Measurements from ENCODE around the gene ELL2.

The ELL2 gene

GRCh38 chr5:95976606-95977005, 15.0 kb upstream of the ELL2 start:
- no peak for DNase-seq

GRCh38 chr5:95975703-95976102, 14.1 kb upstream of the ELL2 start:
- DNase-seq: no peak

GRCh38 chr5:95973793-95974325, 12.2 kb upstream of the ELL2 start:
- DNase-seq: peak in 1 of 2 experiments; percentile 6

DNA sequence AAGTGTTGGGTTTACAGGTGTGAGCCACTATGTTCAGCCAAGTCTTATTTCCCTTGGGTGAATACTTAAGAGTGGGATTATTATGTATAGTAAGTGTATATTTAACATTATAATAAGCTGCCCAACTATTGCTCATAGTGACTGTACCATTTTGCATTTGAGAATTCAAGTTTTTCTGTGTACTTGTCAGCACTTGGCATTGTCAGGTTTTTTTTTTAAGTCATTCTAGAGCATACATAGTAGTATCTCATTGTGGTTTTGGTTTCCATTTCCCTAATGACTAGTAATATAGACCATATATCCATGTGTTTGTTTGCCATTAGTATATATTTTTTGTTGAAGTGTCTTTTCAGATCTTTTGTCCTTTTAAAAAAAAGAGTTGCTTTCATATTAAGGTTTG, 10.5 kb upstream of the ELL2 start:
- no peak for DNase-seq

DNA sequence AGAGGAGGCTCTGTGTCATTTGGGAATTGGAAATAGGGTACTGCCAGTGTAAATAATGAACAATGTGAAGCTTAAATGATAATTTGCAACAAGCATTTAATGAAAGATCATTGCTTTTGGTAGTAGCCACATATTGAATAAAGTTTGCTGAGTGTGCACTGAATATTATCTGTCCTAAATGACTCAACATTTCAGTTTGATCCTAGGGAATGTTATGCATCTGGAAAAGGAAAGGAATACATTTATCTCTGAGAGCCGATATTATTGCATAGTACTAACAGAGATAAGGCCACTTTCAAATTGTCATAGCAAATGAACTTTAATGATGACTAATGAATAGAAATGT, 8.7 kb upstream of the ELL2 start:
- DNase-seq: no peak

GRCh38 chr5:95969651-95970358, 8.2 kb upstream of the ELL2 start:
- no peak for DNase-seq

GRCh38 chr5:95969055-95969454, 7.4 kb upstream of the ELL2 start:
- DNase-seq: no peak

DNA sequence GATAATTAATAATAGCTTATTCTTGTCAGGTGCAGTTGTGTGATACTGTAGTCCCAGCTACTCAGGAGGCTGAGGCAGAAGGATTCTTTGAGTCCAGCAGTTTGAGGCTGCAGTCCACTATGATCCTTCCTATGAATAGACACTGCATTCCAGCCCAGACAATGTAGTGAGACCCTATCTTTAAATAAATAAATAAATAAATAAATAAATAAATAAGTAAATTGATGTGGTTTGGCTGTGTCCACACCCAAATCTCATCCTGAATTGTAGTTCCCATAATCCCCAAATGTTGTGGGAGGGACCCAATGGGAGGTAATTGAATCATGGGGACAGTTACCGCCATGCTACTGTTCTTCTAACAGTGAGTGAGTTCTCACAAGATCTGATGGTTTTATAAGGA, 5.6 kb upstream of the ELL2 start:
- DNase-seq: no peak

DNA sequence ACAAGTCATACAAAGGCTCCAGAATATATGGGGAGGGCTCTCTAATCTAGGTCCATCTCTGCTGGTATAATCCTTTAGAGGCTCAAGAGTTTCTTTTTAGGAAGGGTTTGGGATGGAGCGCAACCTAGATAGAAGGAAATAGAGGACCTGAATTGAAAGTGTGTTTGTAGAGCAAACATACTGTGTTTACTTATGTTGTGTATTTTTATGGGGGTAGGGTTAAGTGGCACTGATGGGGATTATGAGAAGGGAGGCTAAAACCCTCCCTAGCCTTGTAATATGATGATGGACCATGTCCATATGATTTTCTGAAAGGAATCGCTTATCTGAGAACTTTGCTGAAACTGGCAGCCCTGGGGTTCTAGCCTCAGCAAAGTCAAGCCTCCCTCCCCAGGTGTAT, 4.4 kb upstream of the ELL2 start:
- DNase-seq: no peak

DNA sequence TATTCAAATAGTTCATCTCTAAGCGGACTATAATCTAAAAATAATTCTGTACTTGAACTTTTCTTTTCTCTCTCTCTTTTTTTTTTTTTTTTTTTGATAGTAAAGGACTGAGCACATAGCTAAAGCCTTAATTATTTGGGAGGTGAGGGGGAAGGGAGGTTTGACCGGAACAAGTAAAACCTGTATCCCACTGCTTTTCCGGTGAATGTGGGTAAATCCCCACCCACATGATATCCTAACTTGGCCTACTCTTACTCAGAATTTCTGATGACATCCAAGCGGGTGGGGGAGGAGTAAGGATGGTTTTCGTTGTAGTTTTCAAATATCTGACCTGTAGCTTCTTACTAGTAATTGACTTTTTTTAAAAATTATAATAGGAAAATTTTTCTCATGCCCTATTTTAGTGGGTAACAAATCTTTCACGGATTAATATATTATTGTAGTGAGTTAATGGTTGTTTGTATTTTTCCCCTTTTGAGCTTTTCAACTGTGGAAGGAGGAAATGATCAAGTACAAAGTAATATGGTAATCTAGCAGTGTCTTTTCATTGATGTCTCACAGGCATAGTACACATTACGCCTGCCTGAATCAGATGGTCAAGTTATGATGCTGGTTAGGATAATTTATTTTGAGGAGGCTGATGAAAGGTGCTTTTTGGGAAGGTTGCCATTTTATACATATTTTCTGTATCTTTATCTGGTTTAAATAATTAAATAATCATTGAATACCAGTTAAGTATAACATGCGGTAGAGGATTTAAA, 2.2 kb upstream of the ELL2 start:
- no peak for DNase-seq

DNA sequence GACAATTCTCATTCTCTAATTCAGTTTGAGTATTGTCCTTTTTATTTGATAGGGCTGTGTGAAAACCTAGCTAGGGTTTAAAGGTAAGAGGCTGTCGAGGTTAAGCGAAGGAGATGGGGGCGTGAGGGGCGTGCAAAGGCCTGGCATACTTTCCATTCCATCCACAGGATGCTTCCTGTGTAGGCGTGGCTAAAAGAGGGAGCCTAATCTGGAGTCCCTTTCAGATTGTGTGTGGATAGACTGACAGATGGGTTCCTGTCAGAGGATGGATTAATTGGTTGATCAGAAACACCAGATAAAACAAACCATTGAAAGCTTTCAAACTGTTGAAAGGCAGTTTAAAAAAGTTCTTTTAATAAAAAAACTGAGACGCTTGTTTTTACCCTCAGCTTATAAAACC, 1.1 kb upstream of the ELL2 start:
- no peak for DNase-seq

- no peak for DNase-seq
Measured at GRCh38 chr5:95962475-95962773, 773 bp upstream of the ELL2 start.

GRCh38 chr5:95960667-95961616, 709 bp downstream of the ELL2 start:
- DNase-seq: peak; percentile 42 to 57

DNA sequence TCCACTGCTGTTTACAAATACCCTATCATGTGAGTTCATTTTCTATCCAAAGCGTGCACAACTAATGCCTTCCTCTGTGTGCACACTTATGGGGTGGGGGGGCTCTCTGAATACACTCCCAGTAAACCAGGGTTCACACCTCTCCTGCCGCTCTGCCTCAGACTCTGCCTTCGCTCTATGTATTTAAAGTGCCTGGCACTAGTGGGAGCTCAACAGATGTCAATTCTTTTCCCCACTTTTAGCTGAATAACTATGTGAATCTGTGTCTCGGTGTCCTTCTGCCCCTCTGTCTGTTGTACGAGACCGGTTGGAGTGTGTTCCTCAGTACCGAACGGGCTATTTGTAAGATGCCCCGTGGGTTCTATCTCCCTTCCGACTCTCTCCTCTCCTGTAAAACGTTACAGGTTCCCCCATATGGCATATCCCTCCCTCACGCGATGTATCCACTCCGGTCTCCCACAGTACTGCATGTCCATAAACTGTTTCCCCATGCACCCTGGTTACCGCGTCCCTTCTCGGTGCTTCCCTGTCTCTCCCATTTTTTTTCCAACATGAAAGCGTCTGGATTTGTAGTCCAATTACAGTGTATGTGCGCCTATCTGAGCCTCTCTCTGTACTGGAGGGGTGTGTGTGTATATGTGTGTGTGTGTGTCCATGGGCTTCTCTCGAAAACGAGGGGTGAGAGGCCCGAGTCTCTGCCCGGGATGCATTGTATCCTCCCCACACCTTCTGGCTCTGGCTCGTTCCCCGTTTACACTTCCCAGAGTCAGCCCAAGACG, 1.6 kb downstream of the ELL2 start:
- no peak for DNase-seq

- DNase-seq: no peak
Measured at GRCh38 chr5:95959051-95959887, 2.4 kb downstream of the ELL2 start.

DNA sequence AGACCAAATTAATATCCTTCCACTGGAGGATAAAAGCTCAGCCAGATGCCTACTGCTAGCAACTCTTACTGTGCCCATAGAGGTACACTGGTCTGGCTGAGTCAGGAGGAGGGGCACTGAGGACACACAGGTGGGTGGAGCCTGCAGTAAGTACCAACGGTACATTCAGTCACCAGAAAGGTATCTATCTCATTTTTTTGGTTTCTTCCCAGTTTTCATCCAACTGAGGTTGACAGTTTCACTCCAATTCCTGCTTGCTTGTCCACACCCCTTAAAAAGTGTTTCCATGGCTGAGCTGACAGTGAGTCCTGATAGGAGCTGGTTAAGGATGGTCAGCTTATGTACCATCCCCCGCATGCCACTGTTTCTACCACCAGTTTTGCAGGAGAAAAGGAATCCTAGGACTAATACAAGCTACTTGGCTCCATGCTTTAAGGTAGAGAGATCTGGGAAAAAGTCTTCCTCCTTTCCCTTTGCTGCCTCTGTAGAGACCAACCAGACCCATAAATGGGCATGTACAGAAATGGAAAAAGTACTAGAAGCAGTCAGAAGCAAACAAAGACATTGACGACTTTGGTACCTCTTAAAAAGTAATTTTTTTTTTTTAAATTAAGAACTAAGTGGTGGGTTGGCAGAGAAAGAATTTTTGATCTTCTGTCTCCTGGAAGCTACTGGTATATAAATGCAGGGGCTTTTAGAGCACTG, 3.2 kb downstream of the ELL2 start:
- no peak for DNase-seq

DNA sequence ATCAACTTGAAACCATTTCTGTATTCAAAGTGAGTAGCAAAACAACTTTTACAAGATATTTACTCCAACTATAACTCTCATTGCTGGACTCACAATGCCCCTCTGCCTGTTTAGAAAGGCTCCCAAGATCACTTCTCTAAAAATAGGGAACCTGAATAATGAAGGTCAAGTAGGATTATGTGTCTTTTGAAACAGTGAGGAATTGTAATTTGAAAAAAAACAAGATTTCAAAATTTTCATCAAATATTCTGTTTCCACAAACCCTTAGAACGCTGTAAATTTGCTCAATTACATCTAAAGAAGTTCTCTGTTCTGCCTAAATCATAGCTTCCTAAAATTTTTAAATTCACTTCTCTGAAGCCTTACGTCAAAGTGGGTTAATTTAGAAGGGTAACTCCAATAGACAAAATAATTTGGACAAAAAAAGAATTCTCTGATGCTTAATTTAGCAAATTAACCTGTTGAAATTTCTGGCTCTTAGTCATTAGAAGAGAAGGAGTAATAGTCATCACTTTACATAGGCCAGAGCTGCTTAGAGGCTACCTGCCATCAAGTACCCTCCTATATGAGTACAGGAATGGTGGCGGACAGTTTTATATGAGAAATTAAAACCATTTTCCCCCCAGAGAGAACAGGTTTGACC, 4.0 kb downstream of the ELL2 start:
- no peak for DNase-seq

DNA sequence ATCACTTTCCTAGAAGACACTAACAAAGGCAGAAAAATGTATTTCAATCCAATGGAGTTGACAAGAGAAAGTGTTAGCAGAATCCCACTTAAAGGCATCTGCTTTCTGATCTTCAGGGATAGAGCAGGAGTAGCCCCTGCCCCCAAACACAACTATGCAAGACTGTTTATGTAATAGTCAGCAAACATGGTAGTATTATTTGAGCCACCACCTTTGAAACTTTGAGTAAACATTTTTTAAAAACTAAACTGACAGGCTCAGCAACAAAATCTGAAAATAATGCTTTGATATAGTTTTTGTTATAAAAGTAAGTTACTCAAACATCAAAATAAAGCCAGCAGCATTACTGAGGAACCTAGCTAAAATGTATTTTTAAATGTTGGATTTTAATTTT, 4.8 kb downstream of the ELL2 start:
- no peak for DNase-seq

DNA sequence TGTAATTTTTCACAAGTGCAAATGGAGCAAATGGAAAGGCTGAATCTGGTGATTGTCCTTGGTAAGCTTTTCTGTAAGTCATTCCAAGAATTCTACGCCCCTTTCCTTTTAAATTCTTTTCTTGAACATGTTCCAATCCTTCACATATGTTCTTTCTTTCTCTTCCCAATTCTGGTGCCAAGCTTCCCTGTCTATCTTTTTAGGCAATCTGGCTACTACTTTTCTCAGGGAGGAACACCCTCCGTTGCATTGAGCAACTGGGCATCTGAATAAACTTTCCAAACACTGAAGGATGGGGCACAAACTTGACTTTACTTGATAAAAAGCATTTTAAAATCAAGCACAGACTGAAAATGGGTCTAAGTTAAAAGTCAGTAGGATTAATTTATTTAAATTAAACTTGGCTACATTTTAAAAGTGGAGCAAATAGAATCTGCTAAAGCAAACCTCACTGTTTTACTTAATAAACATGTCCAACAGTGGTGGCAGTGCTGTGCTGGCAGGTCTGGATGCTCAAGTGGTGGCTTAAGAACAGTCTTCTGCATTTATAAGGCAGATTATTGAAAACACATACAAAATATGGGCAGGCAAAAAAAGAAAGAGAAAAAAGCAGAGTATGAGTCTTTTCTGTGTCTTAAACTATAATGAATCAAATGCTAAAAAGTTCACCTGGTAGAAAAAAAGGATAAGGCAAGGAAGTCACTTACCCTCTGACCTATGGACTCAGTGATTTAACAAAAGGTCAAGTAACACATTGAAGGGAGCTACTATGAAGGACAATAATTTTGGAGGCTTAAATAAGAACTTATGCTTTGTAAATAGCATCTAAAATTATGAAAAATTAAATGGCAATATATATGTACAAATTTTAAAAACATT, 5.4 kb downstream of the ELL2 start:
- no peak for DNase-seq

DNA sequence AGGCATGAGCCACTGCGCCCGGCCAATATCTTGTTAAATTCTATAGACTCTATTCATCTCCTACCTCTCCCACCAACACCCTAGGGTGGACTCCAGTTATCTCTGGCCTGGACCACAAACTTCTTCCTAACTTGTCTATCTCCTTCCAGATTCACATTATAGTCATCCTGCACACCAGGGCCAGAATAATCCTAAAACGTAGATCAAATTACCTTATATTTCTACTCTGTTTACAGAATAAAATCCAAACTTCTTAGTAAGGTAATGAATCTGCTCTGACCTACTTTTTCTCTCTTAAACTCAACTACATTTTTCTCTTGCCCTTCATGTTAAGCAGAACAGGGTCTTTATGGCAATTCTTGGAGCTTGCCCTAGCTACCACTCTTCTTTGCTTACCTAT, 6.9 kb downstream of the ELL2 start:
- DNase-seq: no peak
